Measurements from ENCODE around the gene FBXL17.

DNA sequence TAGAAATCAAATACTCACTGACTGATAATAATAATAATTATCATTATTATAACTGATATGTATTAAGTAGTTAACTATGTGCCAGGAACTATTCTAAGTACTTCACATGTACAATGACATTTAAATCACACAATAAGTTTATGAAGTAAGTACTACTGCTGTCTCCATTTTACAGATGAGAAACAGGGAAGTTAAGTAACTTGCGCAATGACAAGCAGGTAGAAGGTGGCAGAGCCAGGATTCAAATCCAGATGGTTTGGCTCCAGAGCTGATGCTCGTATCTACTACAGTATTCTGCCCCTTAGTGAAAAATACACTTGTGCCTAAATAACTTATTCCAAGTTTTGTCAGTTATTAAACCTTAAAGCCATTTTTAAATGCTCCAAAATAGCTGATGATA is 217.3 kb downstream of the FBXL17 start:
- TF ChIP-seq, protein P1, sequence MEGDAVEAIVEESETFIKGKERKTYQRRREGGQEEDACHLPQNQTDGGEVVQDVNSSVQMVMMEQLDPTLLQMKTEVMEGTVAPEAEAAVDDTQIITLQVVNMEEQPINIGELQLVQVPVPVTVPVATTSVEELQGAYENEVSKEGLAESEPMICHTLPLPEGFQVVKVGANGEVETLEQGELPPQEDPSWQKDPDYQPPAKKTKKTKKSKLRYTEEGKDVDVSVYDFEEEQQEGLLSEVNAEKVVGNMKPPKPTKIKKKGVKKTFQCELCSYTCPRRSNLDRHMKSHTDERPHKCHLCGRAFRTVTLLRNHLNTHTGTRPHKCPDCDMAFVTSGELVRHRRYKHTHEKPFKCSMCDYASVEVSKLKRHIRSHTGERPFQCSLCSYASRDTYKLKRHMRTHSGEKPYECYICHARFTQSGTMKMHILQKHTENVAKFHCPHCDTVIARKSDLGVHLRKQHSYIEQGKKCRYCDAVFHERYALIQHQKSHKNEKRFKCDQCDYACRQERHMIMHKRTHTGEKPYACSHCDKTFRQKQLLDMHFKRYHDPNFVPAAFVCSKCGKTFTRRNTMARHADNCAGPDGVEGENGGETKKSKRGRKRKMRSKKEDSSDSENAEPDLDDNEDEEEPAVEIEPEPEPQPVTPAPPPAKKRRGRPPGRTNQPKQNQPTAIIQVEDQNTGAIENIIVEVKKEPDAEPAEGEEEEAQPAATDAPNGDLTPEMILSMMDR (conservative IDR thresholded peaks at IDR 0.05; ENCODE audit: low read depth, low read length), result no peak
- TF ChIP-seq CEBPB (IDR thresholded peaks at IDR 0.05; ENCODE audit: low read depth, low read length) (peak; percentile 69), RAD21 (IDR thresholded peaks at IDR 0.05; ENCODE audit: low read length) (no peak), RFX5 (IDR thresholded peaks at IDR 0.05; ENCODE audit: low read depth, low read length) (no peak), POLR2A (IDR thresholded peaks at IDR 0.05; ENCODE audit: low read depth, low read length) (no peak), CHD1 (IDR thresholded peaks at IDR 0.05; ENCODE audit: low read depth, low read length) (no peak)
- TF ChIP-seq, protein P2, sequence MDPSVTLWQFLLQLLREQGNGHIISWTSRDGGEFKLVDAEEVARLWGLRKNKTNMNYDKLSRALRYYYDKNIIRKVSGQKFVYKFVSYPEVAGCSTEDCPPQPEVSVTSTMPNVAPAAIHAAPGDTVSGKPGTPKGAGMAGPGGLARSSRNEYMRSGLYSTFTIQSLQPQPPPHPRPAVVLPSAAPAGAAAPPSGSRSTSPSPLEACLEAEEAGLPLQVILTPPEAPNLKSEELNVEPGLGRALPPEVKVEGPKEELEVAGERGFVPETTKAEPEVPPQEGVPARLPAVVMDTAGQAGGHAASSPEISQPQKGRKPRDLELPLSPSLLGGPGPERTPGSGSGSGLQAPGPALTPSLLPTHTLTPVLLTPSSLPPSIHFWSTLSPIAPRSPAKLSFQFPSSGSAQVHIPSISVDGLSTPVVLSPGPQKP (IDR thresholded peaks at IDR 0.05; ENCODE audit: borderline replicate concordance, low read depth, low read length), result no peak

Data from IMR-90 (cell line).